GM18951 (cell line): ENCODE results near the gene DMD.

Experiments
- POLR2A ChIP-seq: IDR thresholded peaks from 4 replicates; pipeline ENCODE4 v1.6.1; 2011; ENCODE audit warnings: mild to moderate bottlenecking; ENCODE audit not compliant: insufficient read length, insufficient read depth; ENCODE audit errors: extremely low read depth
- in situ Hi-C: fragments of 300-500 bp; cut with MboI; formaldehyde crosslinking; loops from one replicate; pipeline ENCODE4 v1.12.0; 2022; ENCODE audit warnings: low sequenced_read_pairs, mixed read lengths, inconsistent platforms; ENCODE audit not compliant: unreplicated experiment

Gene DMD

GRCh38 chrX:31186693-31187338 is 2024.5 kb downstream of the DMD start:
- in situ Hi-C loops, result no loop called here
- no peak for TF ChIP-seq POLR2A

- in situ Hi-C loops, result no loop called here
- no peak for TF ChIP-seq POLR2A
Measured at GRCh38 chrX:31185884-31186283, 2025.5 kb downstream of the DMD start.

GRCh38 chrX:31181377-31182000 is 2029.9 kb downstream of the DMD start:
- in situ Hi-C loops, result no loop called here

GRCh38 chrX:31179203-31179602 is 2032.1 kb downstream of the DMD start:
- TF ChIP-seq POLR2A, result no peak
- in situ Hi-C loops, result no loop called here

More at GRCh38 chrX:31181377-31182000, 2029.9 kb downstream of the DMD start:
- TF ChIP-seq POLR2A, result no peak

GRCh38 chrX:31178769-31179125 is 2032.6 kb downstream of the DMD start:
- in situ Hi-C loops, result no loop called here
- TF ChIP-seq POLR2A, result no peak

GRCh38 chrX:31178064-31178768 is 2033.1 kb downstream of the DMD start:
- in situ Hi-C loops, result no loop called here
- TF ChIP-seq POLR2A, result no peak

- in situ Hi-C loops, result no loop called here
Measured at GRCh38 chrX:31170792-31171191, 2040.6 kb downstream of the DMD start.

GRCh38 chrX:31168551-31168950 is 2042.8 kb downstream of the DMD start:
- in situ Hi-C loops, result no loop called here
- TF ChIP-seq POLR2A, result no peak

More at GRCh38 chrX:31170792-31171191, 2040.6 kb downstream of the DMD start:
- TF ChIP-seq POLR2A, result no peak

- in situ Hi-C loops, result no loop called here
- TF ChIP-seq POLR2A, result no peak
Measured at GRCh38 chrX:31166832-31167231, 2044.5 kb downstream of the DMD start.

- no peak for TF ChIP-seq POLR2A
- in situ Hi-C loops, result no loop called here
Measured at GRCh38 chrX:31166416-31166815, 2044.9 kb downstream of the DMD start.

- no peak for TF ChIP-seq POLR2A
- in situ Hi-C loops, result no loop called here
Measured at GRCh38 chrX:31165241-31166035, 2045.9 kb downstream of the DMD start.

- no peak for TF ChIP-seq POLR2A
- in situ Hi-C loops, result no loop called here
Measured at GRCh38 chrX:31154946-31155345, 2056.4 kb downstream of the DMD start.

- no peak for TF ChIP-seq POLR2A
- in situ Hi-C loops, result no loop called here
Measured at GRCh38 chrX:31153475-31154047, 2057.8 kb downstream of the DMD start.

GRCh38 chrX:31147175-31147574 is 2064.2 kb downstream of the DMD start:
- in situ Hi-C loops, result no loop called here

More at GRCh38 chrX:31147175-31147574, 2064.2 kb downstream of the DMD start:
- no peak for TF ChIP-seq POLR2A
